CD4-positive, alpha-beta T cell treated with Interleukin-17A for 4 hours (primary cell): ENCODE measurements around the gene DDX27.

Experiments used
- DNase-seq: peaks from one replicate; pipeline ENCODE4 v3.0.0-alpha.2; 2020; ENCODE audit warnings: mixed read lengths

DDX27 gene

DNA sequence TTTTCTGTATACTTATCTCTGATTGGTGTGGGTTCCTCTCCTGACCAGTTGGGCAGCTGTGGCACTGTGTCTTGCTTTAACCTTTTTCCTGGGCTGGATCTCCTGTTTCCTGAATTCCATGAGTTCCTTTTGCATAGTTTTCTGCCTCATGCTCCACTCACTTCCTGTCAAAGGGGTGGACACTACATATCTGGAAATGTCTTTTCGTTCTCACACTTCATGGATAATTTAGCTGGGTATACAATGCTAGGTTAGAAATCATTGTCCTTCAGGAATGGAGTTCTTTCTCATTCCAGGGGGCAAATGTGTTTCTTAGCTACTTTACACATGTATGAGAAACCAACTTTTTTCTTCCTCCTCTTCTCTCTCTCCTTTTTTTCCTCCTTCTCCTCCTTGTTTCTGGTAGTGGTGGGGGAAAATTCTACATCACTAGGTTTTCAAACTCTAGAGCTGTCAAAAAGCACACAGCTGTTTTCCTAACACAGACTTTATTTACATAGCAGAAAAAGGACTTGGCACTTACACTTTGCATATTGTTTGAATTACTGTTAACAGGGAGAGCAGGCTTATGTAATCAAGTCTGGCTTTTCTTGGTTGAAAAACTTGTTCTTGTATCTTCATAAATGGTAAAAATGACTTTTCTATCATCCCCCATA, 9.0 kb upstream of the DDX27 start:
- DNase-seq, result no peak

DNA sequence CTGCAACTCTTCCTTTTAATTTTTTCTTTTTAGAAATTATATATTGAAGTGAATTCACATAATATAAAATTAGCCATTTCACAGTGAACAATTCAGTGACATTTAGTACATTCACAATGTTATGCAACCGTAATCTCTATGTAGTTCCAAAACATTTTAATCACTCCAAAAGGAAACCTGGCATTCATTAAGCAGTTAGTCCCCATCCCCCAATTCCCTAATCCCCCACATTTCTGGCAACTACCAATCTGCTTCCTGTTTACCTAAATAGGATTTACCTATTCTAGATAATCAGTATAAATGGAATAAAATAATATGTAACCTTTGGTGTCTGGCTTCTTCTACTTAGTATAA, 8.5 kb upstream of the DDX27 start:
- no peak for DNase-seq

DNA sequence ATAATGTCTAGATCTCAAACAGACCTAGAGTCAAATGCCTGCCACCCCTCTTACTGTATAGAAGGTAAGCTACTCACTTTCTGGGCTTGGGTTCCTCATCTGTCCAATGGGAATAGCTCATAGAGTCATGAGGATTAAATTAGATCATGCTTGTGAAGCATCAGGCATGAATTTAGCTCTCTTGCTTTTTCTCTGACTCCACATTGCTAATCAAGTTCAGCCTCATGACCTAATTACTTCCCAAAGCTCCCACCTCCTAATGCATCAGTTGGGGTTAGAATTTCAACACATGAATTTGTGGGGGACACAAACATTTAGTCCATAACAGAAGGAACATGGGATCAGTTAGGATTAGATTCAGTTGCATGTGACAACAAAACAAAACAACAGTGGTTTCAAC, 4.6 kb upstream of the DDX27 start:
- DNase-seq, result no peak

GRCh38 chr20:49215232-49215631, 4.0 kb upstream of the DDX27 start:
- no peak for DNase-seq

- DNase-seq, result peak; percentile 98
Measured at GRCh38 chr20:49216991-49217578, 2.1 kb upstream of the DDX27 start.

- DNase-seq, result peak; percentile 9
Measured at GRCh38 chr20:49218739-49219090, 501 bp upstream of the DDX27 start.

- no peak for DNase-seq
Measured at GRCh38 chr20:49219924-49220831, 962 bp downstream of the DDX27 start.

- DNase-seq, result no peak
Measured at GRCh38 chr20:49225896-49226295, 6.7 kb downstream of the DDX27 start.

- no peak for DNase-seq
Measured at GRCh38 chr20:49228676-49229075, 9.5 kb downstream of the DDX27 start.

GRCh38 chr20:49229381-49229780, 10.2 kb downstream of the DDX27 start:
- no peak for DNase-seq

GRCh38 chr20:49230021-49230420, 10.8 kb downstream of the DDX27 start:
- no peak for DNase-seq

DNA sequence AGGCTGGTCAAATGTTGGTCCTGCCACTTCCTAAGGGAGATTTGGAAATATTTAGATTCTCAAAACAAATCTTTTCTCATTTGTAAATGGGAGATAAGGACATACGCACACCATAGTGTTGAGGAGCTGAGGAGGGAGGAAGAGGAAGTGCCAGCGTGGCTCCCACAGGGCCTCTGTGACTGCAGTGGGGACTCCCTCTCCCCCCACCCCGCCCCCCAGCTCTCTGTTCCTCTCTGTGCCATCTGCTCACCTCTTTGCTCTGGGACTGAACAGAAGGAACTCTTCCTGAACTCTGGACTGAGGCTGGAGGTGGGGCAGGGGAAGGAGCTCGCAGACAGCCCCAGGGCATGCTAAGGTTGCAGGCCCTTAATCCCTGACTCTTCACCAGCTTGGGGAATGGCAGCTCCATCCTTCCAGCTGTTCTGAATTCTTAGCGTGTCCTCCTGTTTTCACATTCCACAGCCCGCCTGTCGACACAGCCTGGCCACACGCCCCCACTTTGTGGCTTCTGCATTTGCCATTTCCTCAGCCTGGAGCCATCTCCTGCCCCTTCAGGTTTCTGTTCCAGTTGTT, 11.4 kb downstream of the DDX27 start:
- no peak for DNase-seq

- DNase-seq, result no peak
Measured at GRCh38 chr20:49231471-49231870, 12.3 kb downstream of the DDX27 start.

GRCh38 chr20:49233226-49233625, 14.0 kb downstream of the DDX27 start:
- DNase-seq, result no peak

- DNase-seq, result no peak
Measured at GRCh38 chr20:49234831-49235230, 15.6 kb downstream of the DDX27 start.

- DNase-seq, result no peak
Measured at GRCh38 chr20:49236301-49236700, 17.1 kb downstream of the DDX27 start.

DNA sequence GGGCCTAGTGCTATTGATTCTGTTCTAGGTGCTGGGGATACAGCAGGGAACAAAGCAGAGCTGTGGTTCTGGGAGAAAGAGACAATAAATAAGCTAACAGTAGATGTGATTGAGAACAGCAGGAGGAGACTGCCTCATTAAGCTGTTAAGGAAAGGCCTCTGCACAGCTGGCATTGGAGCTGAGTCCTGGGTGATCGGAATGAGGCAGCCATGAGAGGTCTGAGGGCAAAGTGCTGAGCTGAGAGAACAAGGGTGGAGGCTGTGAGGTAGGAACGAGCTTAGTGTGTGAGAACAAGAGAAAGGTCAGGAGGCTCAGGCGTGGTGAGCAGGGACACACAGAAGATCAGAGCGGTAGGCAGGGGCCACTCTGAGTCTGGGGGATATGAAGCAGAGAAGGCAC, 18.3 kb downstream of the DDX27 start:
- DNase-seq, result no peak

DNA sequence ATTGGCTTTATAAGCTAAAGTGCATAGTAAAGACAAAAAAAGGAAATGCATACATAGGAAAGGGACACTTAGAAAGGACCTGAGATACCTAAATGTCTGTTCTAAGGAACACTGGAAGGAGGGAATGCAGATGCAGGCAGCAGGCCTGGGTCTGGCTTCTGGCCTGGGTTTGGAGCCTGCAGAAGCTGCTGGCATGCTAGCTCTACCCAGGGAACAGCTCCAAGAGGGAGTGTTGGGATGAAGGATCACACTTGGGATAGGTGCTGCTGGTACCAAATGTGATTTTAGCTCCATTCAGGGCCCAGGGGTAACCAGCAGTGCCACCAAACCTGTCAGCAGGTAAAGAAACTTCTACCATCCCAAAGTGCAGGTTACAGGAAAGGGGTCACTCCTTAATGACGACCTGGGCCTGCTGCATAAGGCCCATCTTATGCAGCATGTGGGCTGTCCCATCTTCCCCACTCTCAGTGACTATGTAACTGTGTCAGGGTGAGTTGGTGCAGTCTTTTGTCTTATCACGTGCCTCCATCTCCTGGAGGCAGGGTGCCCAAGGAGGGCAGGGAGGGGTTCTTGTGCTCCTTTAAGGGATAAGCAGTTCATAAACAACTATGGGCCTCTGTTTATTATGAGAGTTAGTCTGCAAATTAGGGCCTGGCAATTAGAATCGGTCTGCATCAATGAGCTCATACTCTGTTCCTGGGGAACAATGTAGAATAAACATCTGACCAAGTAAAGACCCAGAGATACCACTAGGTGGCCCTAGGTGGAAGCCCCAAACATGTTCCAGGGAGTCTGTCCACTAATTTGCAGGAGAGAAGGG, 26.9 kb downstream of the DDX27 start:
- peak; percentile 38 for DNase-seq

- DNase-seq, result no peak
Measured at GRCh38 chr20:49247169-49247723, 28.0 kb downstream of the DDX27 start.

GRCh38 chr20:49247792-49248191, 28.6 kb downstream of the DDX27 start:
- DNase-seq, result no peak

GRCh38 chr20:49248301-49248700, 29.1 kb downstream of the DDX27 start:
- no peak for DNase-seq

DNA sequence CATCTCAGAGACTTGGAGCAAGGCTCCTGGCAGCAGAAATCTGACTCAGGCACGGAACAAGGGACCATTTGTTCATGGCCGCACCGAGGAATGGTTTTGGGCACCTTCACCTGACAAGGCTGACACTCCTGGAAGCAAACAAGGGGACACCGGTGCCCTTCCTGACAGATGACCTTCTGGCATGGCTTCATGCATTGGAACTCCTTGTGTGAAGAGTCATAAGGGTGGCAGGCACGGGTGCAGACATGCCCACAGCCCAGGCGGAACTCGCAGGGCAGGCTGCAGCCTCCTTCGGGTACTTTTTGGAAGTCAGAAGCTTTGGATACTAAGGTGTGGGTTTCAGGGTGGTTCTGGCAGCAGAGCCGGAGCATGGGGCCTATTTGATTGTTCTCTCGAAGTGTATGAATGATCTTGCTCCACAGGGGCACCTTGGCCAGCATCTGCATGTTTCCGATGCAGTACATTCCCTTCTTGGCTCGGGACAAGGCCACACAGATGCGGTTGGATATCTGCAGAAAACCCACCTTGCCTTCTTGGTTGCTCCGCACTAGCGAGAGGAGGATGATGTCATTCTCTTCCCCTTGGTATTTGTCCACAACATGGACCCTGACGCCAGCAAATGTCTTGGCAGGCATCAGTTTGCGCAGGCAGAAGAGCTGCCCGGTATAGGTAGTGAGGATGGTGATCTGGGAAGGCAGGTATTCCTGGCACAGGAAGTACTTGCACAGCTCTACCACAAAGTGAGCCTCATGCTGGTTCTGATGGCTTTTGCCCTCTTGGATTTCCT, 29.9 kb downstream of the DDX27 start:
- DNase-seq, result no peak
